Smooth muscle cell (in vitro differentiated cells): ENCODE results near the gene GPSM1. TPM values are rescaled to one million over a fixed set of nuclear protein-coding genes. Genes with fewer than 3 reads are reported as not detected.

Experiments used
- DNase-seq: peaks from one replicate; lab custom pipeline; 2025; ENCODE audit not compliant: unreplicated experiment; lab: John Stamatoyannopoulos, UW
- H2AFZ ChIP-seq: fragments of 200-600 bp; sonication (generic); 2 replicates; pipeline ENCODE4 v1.6.0; 2016; ENCODE audit warnings: antibody characterized with exemption, low read depth, mild to moderate bottlenecking
- H3F3A ChIP-seq: fragments of 200-600 bp; sonication (generic); 2 replicates; pipeline ENCODE4 v1.6.0; 2017; ENCODE audit warnings: antibody characterized with exemption, low read depth
- H3K27ac ChIP-seq: fragments of 200-600 bp; sonication (generic); 2 replicates; pipeline ENCODE4 v1.5.1; 2016; ENCODE audit warnings: low read depth, mild to moderate bottlenecking
- H3K27me3 ChIP-seq: fragments of 200-600 bp; sonication (generic); 2 replicates; pipeline ENCODE4 v1.6.1; 2016; ENCODE audit warnings: low read depth, mild to moderate bottlenecking
- H3K36me3 ChIP-seq: fragments of 200-600 bp; sonication (generic); 2 replicates; pipeline ENCODE4 v1.5.1; 2016; ENCODE audit warnings: low read depth
- H3K4me1 ChIP-seq: fragments of 200-600 bp; sonication (generic); 2 replicates; pipeline ENCODE4 v1.5.1; 2016; ENCODE audit warnings: low read depth
- H3K4me2 ChIP-seq: fragments of 200-600 bp; sonication (generic); 2 replicates; pipeline ENCODE4 v1.6.0; 2016; ENCODE audit warnings: mild to moderate bottlenecking
- H3K4me3 ChIP-seq: fragments of 200-600 bp; sonication (generic); 2 replicates; pipeline ENCODE4 v1.5.1; 2016; ENCODE audit warnings: mild to moderate bottlenecking
- H3K79me2 ChIP-seq: fragments of 200-600 bp; sonication (generic); 2 replicates; pipeline ENCODE4 v1.6.0; 2016; ENCODE audit warnings: low read depth, mild to moderate bottlenecking
- H3K9ac ChIP-seq: fragments of 200-600 bp; sonication (generic); 2 replicates; pipeline ENCODE4 v1.6.0; 2016; ENCODE audit warnings: low read depth
- H3K9me3 ChIP-seq: fragments of 200-600 bp; sonication (generic); replicated peaks from 2 replicates; pipeline ENCODE4 v1.5.1; 2016; ENCODE audit warnings: low read depth
- H4K20me1 ChIP-seq: fragments of 200-600 bp; sonication (generic); 2 replicates; pipeline ENCODE4 v1.6.0; 2016; ENCODE audit warnings: low read depth
- CTCF ChIP-seq: fragments of 200-600 bp; sonication (generic); IDR thresholded peaks from 2 replicates; pipeline ENCODE4 v1.5.1; 2017; ENCODE audit warnings: borderline replicate concordance, mild to moderate bottlenecking, antibody characterized with exemption; ENCODE audit not compliant: insufficient read depth, poor library complexity, severe bottlenecking
- WGBS: methylation state at CpG from one replicate; pipeline ENCODE4 v1.1.7; 2016; ENCODE audit warnings: low lambda C conversion rate; 5-methylcytosine and 5-hydroxymethylcytosine counted together
- polyA plus RNA-seq: library from polyadenylated mRNA; unstranded; fragments of >200 nt; fragmentation: Nextera tagmentation; extraction: Ambion mirVana; gene quantifications from 2 replicates; pipeline ENCODE4 v1.2.1, GENCODE V29; 2016
- total RNA-seq: library from RNA; depleted of rRNA; stranded (reverse); fragments of >200 nt; gene quantifications from 2 replicates; pipeline ENCODE4 v1.2.3, GENCODE V29; 2014

Gene GPSM1
- total and polyA plus RNA-seq, 2 experiments from 2014 or later = 21.1 to 45.9 TPM

GRCh38 chr9:136394312-136395019 lies 67.1 kb downstream of the GPSM1 start:
- Histone ChIP-seq H3K9me3 (no peaks in the 10 kb centered on the region), H3K9ac (no peak overlapping the region), H4K20me1 (peaks cover 20% of the 10 kb centered on the region), H3K4me3 (no peak overlapping the region), H3F3A (no peaks in the 10 kb centered on the region), H3K4me2 (no peak overlapping the region), H2AFZ (no peak overlapping the region), H3K36me3 (peaks cover 3% of the 10 kb centered on the region), H3K4me1 (peaks cover 7% of the 10 kb centered on the region), H3K27ac (no peak overlapping the region), H3K79me2 (peaks cover 15% of the 10 kb centered on the region), H3K27me3 (no peaks in the 10 kb centered on the region)
- 94% methylated on average over 20 of the region's 21 CpGs for WGBS
- TF ChIP-seq CTCF = no peak
- DNase-seq = no peak

DNA sequence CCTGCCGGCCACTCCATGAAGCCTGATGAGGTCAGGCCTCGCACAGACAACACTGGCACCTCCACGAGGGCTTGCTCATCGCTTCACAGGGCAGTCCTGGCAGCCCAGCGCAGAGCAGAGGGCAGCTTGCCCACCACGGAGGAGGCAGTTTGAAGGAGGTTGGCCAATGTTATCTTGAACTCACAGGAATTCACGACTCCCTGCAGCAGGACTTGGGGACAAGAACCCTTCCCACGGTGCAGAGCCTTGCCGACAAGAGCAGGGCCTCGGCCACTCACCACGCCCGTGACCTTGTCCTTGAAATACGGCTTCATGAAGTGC lies 67.6 kb downstream of the GPSM1 start:
- Histone ChIP-seq H4K20me1 (peaks cover 17% of the 10 kb centered on the region), H3K79me2 (peaks cover 20% of the 10 kb centered on the region), H3K9me3 (no peaks in the 10 kb centered on the region), H3K4me3 (no peak overlapping the region), H3K27ac (no peak overlapping the region), H3K27me3 (no peaks in the 10 kb centered on the region), H2AFZ (no peak overlapping the region), H3K4me1 (peaks cover 7% of the 10 kb centered on the region), H3K4me2 (no peak overlapping the region), H3K9ac (no peak overlapping the region), H3K36me3 (peaks cover 3% of the 10 kb centered on the region), H3F3A (no peaks in the 10 kb centered on the region)
- over 99% methylated on average over 13 of the region's 13 CpGs for WGBS
- DNase-seq = no peak
- TF ChIP-seq CTCF = no peak

- Histone ChIP-seq H3K27ac (no peak overlapping the region), H3K4me1 (peaks cover 7% of the 10 kb centered on the region), H3K36me3 (peaks cover 3% of the 10 kb centered on the region), H3F3A (no peaks in the 10 kb centered on the region), H2AFZ (no peak overlapping the region), H3K9me3 (no peaks in the 10 kb centered on the region), H3K4me2 (no peak overlapping the region), H3K79me2 (peaks cover 21% of the 10 kb centered on the region), H3K27me3 (no peaks in the 10 kb centered on the region), H3K4me3 (no peak overlapping the region), H3K9ac (no peak overlapping the region), H4K20me1 (peaks cover 15% of the 10 kb centered on the region)
- TF ChIP-seq CTCF = no peak
- WGBS = 96% methylated on average over 26 of the region's 26 CpGs
- DNase-seq = no peak
Measured at GRCh38 chr9:136395345-136396218, 68.2 kb downstream of the GPSM1 start.
